Measurements from ENCODE around the gene RAMP1.

RAMP1 gene

DNA sequence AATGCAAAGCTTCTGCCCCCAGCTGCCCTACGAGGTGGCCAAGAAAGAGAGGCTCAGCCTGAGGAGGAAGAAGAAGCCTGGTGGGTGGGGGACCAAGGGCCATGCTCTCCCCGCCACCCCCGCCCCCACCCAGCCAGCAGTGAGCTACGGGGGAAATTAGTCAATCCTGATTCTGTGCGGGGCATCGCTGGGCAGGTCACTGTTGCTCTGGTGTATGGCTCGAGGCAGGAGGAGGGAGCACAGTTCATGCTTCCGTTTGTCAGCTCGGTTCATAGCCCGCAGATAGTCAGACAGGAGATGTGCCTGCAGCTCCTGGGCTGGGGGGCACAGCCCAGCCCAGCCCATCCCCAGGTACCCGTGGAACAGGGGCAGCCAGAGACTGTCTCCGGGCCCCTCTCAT lies 17.1 kb downstream of the RAMP1 start:
- Histone ChIP-seq H3K4me3 (ENCODE audit: low read depth, low read length) (no peak overlapping the region), H3K9me3 (no peaks in the 10 kb centered on the region), H3K4me1 (peaks cover 6% of the 10 kb centered on the region; the same call in 1 of the 2 replicates), H3K27me3 (no peaks in the 10 kb centered on the region), H3K36me3 (peaks cover 4% of the 10 kb centered on the region; the same call in 1 of the 2 replicates)
- no peak for DNase-seq
- TF ChIP-seq CTCF (IDR thresholded peaks at IDR 0.05; ENCODE audit: low read depth, low read length), result no peak

- H3K9me3 ChIP-seq, result no peaks in the 10 kb centered on the region
- no peak overlapping the region for H3K4me3 ChIP-seq (ENCODE audit: low read depth, low read length)
- peaks cover 6% of the 10 kb centered on the region; the same call in 1 of the 2 replicates for H3K4me1 ChIP-seq
- no peaks in the 10 kb centered on the region for H3K27me3 ChIP-seq
- DNase-seq, result no peak
- H3K36me3 ChIP-seq, result peaks cover 4% of the 10 kb centered on the region; the same call in 1 of the 2 replicates
- no peak for TF ChIP-seq CTCF (IDR thresholded peaks at IDR 0.05; ENCODE audit: low read depth, low read length)
Observed at GRCh38 chr2:237876951-237877491, 17.6 kb downstream of the RAMP1 start.

DNA sequence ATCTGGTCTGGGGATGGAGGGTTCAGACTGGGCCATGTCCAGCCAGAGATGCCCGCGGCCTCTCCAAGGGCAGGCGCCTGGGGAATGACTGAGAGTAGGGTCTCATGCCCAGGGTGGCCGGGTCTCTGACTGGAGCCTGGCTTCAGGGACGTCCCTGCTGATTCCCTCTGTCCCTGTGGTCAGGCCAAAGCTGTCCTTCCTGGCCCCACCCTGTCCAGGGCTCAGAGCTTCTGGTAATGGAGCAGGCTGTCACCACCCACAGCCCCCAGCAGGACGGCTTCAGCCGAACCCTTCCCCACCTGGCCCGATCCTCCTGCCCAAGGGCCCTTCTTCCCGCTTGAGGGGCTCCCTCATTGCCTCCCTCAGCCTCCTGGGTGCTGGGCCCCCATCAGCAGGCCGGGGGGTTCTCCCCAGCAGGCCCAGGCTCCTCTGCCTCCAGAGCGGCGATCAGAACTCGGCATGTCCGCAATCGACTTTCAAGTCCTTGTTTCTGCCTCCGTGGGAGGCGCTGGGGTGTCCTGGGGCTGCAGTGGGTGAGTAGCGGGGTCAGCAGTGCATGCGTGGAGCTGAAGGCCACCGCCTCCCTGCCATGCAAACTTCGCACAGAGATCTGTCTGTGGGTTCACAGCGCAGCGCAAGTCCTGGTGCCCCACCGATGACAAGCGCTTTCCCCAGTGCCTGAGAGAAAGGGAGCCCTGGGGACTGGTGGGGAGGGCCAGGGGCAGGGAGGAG lies 18.3 kb downstream of the RAMP1 start:
- H3K27me3 ChIP-seq, result no peaks in the 10 kb centered on the region
- peaks cover 4% of the 10 kb centered on the region; the same call in 1 of the 2 replicates for H3K36me3 ChIP-seq
- DNase-seq, result no peak
- H3K4me3 ChIP-seq (ENCODE audit: low read depth, low read length), result no peak overlapping the region
- no peaks in the 10 kb centered on the region for H3K9me3 ChIP-seq
- no peak for TF ChIP-seq CTCF (IDR thresholded peaks at IDR 0.05; ENCODE audit: low read depth, low read length)
- peaks cover 11% of the 10 kb centered on the region for H3K4me1 ChIP-seq

DNA sequence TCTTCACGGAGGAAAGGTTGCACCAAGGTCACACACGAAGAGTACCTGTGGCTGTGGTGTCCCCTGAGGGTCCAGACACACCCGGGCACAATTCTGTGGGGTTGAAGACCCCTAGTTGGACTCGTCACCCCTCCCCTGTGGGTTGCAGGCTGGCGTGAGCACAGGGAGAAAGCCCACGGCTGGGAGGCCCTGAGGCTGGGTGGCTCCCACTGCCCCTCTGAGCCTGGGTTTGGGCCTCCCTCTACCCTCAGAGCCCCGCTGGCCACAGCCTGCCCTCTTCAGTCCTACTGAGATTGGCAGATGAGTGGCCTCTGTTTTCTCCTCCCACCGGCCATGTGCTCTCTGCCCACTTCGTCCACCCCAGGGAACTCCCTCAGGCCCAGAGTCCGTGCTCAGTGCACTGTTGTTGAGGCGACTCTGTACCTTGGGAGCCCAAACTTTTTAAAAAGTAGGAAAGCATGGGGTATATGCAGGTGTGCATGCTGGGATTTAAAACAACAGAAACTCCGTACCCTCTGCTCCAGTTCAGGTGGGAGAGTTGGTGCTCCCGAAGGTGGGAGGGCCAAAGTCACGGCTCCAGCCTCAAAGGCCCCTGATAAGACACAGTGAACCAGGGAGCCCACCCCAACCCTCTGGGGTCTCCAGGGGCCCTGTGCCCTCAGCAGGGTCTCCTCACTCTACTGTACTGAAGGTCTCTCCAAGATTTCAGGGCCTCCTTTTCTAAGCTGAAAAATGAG lies 19.1 kb downstream of the RAMP1 start:
- H3K27me3 ChIP-seq, result no peaks in the 10 kb centered on the region
- no peak for DNase-seq
- H3K4me3 ChIP-seq (ENCODE audit: low read depth, low read length), result no peak overlapping the region
- TF ChIP-seq CTCF (IDR thresholded peaks at IDR 0.05; ENCODE audit: low read depth, low read length), result no peak
- peaks cover 18% of the 10 kb centered on the region for H3K4me1 ChIP-seq
- no peaks in the 10 kb centered on the region for H3K9me3 ChIP-seq
- peaks cover 4% of the 10 kb centered on the region; the same call in 1 of the 2 replicates for H3K36me3 ChIP-seq

DNA sequence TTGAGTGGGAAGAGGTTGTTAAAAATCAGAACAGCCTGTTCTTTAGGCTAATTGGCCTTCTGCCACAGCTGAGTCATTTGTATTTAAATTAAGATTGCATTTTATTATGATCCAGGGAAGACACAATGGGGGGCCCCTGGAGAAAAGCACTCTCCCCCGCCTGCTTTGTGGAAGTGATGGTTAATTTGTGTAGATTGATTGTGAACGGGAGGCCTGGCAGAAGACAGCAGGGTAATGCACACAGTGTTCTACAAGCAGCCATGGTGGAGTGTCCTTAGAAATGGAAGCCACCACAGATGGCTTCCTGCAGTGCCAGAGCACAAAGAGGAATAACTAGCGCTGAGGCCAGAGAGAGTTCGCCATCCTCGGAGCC lies 19.6 kb downstream of the RAMP1 start:
- Histone ChIP-seq H3K27me3 (no peaks in the 10 kb centered on the region), H3K36me3 (peaks cover 4% of the 10 kb centered on the region; the same call in 1 of the 2 replicates), H3K4me3 (ENCODE audit: low read depth, low read length) (no peak overlapping the region), H3K9me3 (no peaks in the 10 kb centered on the region), H3K4me1 (peaks cover 19% of the 10 kb centered on the region)
- no peak for TF ChIP-seq CTCF (IDR thresholded peaks at IDR 0.05; ENCODE audit: low read depth, low read length)
- no peak for DNase-seq
